CD4-positive, CD25-positive, alpha-beta regulatory T cell (primary cell): ENCODE results near the gene FKRP. TPM values are rescaled to one million over a fixed set of nuclear protein-coding genes. Genes with fewer than 3 reads are reported as not detected.

Source experiments
- ATAC-seq, 2 donors: fragments of 150-1000 bp; cut with Tn5 transposase; one replicate each; pipeline ENCODE4 v1.10.0; 2021; ENCODE audit warnings: low read depth in 2 of 2, moderate number of reproducible peaks in 2 of 2, moderate library complexity in 1 of 2
- DNase-seq, 3 donors: peaks; one replicate each; pipeline versions ENCODE4 v3.0.0 to v3.0.0-alpha.2; 2012 to 2022; ENCODE audit warnings: mixed read lengths in 1 of 3
- H3K27ac ChIP-seq: one replicate; pipeline ENCODE4 v1.7.0; 2013; ENCODE audit warnings: mild to moderate bottlenecking, low read length; ENCODE audit not compliant: insufficient read depth, poor library complexity, severe bottlenecking
- H3K27me3 ChIP-seq: one replicate; pipeline ENCODE4 v1.7.0; 2013; ENCODE audit warnings: low read length; ENCODE audit not compliant: control insufficient read depth, insufficient read depth
- H3K36me3 ChIP-seq: one replicate; pipeline ENCODE4 v1.7.0; 2013; ENCODE audit warnings: mild to moderate bottlenecking, low read length, moderate library complexity; ENCODE audit not compliant: control insufficient read depth, insufficient read depth
- H3K4me1 ChIP-seq: 2 replicates; pipeline ENCODE4 v1.7.0; 2013; ENCODE audit warnings: mild to moderate bottlenecking, low read length; ENCODE audit not compliant: insufficient read depth, control insufficient read depth, poor library complexity, severe bottlenecking
- H3K4me3 ChIP-seq: one replicate; pipeline ENCODE4 v1.7.0; 2013; ENCODE audit warnings: low read depth, mild to moderate bottlenecking, low read length, moderate library complexity
- H3K9me3 ChIP-seq, 2 experiments: 1 replicate in 1 of 2; 2 replicates in 1 of 2; pipeline ENCODE4 v1.7.0; 2013; ENCODE audit warnings: low read length in 2 of 2, mild to moderate bottlenecking in 1 of 2, moderate library complexity in 1 of 2; ENCODE audit not compliant: control insufficient read depth in 2 of 2
- H3K27ac Mint-ChIP-seq, 3 donors: one replicate each; pipeline ENCODE4 v1.8.0; 2020 to 2022; ENCODE audit warnings: mild to moderate bottlenecking in 3 of 3, mixed read lengths in 3 of 3, moderate library complexity in 2 of 3
- H3K27me3 Mint-ChIP-seq: one replicate; pipeline ENCODE4 v1.8.0; 2022; ENCODE audit warnings: mild to moderate bottlenecking, mixed read lengths
- H3K36me3 Mint-ChIP-seq: one replicate; pipeline ENCODE4 v1.8.0; 2020; ENCODE audit warnings: mixed read lengths
- H3K4me1 Mint-ChIP-seq, 4 donors: one replicate each; pipeline ENCODE4 v1.8.0; 2020 to 2022; ENCODE audit warnings: mixed read lengths in 4 of 4, mild to moderate bottlenecking in 1 of 4
- H3K4me3 Mint-ChIP-seq, 4 donors: one replicate each; pipeline ENCODE4 v1.8.0; 2020 to 2022; ENCODE audit warnings: mild to moderate bottlenecking in 4 of 4, mixed read lengths in 4 of 4, moderate library complexity in 3 of 4
- H3K9me3 Mint-ChIP-seq, 7 donors: one replicate each; pipeline ENCODE4 v1.8.0; 2020 to 2022; ENCODE audit warnings: mixed read lengths in 7 of 7, mild to moderate bottlenecking in 3 of 7, moderate library complexity in 2 of 7
- polyA plus RNA-seq, 4 donors: library from polyadenylated mRNA; unstranded; fragments of 300-500 nt; fragmentation: Illumina TruSeq; gene quantifications; one replicate each; pipeline ENCODE4 v1.2.3, GENCODE V29; 2021
- total RNA-seq: library from RNA; stranded (reverse); gene quantifications from one replicate; pipeline ENCODE4 v1.2.3, GENCODE V29; 2022

The FKRP gene
- total and polyA plus RNA-seq, 5 donors from 2014 or later, result 2.7 to 18.7 (median 4.0) TPM

- peak overlapping the region; percentile 78 to 92 (median 83) for H3K27ac Mint-ChIP-seq
- H3K4me1 Mint-ChIP-seq, result peaks cover 8 to 55% (median 31%) of the 10 kb centered on the region in 4 donors
- H3K27me3 Mint-ChIP-seq, result no peaks in the 10 kb centered on the region
- no peaks in the 10 kb centered on the region for H3K9me3 Mint-ChIP-seq
- Histone ChIP-seq H3K36me3 (peaks cover 27% of the 10 kb centered on the region), H3K4me3 (peak overlapping the region; percentile 85), H3K27me3 (no peaks in the 10 kb centered on the region), H3K27ac (peak overlapping the region; percentile 86), H3K9me3 (no peaks in the 10 kb centered on the region), H3K4me1 (peaks cover 47% of the 10 kb centered on the region)
- H3K4me3 Mint-ChIP-seq, result peak overlapping the region; percentile 93 to 100 (median 96)
- ATAC-seq, result no peak
- no peak for DNase-seq
- peaks cover 12% of the 10 kb centered on the region for H3K36me3 Mint-ChIP-seq
Measured at GRCh38 chr19:46783670-46784069, 37.8 kb downstream of the FKRP start.

- H3K4me1 Mint-ChIP-seq, result peaks cover 16 to 63% (median 37%) of the 10 kb centered on the region in 4 donors
- Histone ChIP-seq H3K9me3 (no peaks in the 10 kb centered on the region), H3K4me3 (peak overlapping the region; percentile 85), H3K4me1 (peaks cover 55% of the 10 kb centered on the region), H3K27me3 (no peaks in the 10 kb centered on the region), H3K36me3 (peaks cover 22% of the 10 kb centered on the region), H3K27ac (peak overlapping the region; percentile 86)
- peak in 2 of 3 donors; percentile 7 to 80 for DNase-seq
- no peaks in the 10 kb centered on the region for H3K27me3 Mint-ChIP-seq
- peak overlapping the region; percentile 93 to 100 (median 96) for H3K4me3 Mint-ChIP-seq
- peak overlapping the region; percentile 78 to 92 (median 83) for H3K27ac Mint-ChIP-seq
- ATAC-seq, result no peak
- no peaks in the 10 kb centered on the region for H3K9me3 Mint-ChIP-seq
- peaks cover 12% of the 10 kb centered on the region for H3K36me3 Mint-ChIP-seq
Measured at GRCh38 chr19:46784262-46785053, 38.6 kb downstream of the FKRP start.

GRCh38 chr19:46785054-46785979, 39.5 kb downstream of the FKRP start:
- ATAC-seq (no peak), DNase-seq (no peak)
- no peaks in the 10 kb centered on the region for H3K27me3 ChIP-seq
- peaks cover 20% of the 10 kb centered on the region for H3K36me3 ChIP-seq
- no peaks in the 10 kb centered on the region for H3K9me3 Mint-ChIP-seq
- H3K4me1 ChIP-seq, result peaks cover 56% of the 10 kb centered on the region
- peak overlapping the region; percentile 86 for H3K27ac ChIP-seq
- H3K4me3 ChIP-seq, result peak overlapping the region; percentile 85
- H3K27ac Mint-ChIP-seq, result peak overlapping the region; percentile 85 to 92 (median 91)
- H3K9me3 ChIP-seq, result no peaks in the 10 kb centered on the region
- H3K4me3 Mint-ChIP-seq, result peak overlapping the region; percentile 93 to 100 (median 96)
- peaks cover 12% of the 10 kb centered on the region for H3K36me3 Mint-ChIP-seq
- peaks cover 16 to 67% (median 41%) of the 10 kb centered on the region in 4 donors for H3K4me1 Mint-ChIP-seq
- H3K27me3 Mint-ChIP-seq, result no peaks in the 10 kb centered on the region

- Mint-ChIP-seq H3K27ac (peak overlapping the region; percentile 85 to 92 (median 91)), H3K36me3 (peaks cover 12% of the 10 kb centered on the region), H3K9me3 (no peaks in the 10 kb centered on the region), H3K27me3 (no peaks in the 10 kb centered on the region), H3K4me3 (peak overlapping the region; percentile 93 to 100 (median 96)), H3K4me1 (peaks cover 16 to 68% (median 41%) of the 10 kb centered on the region in 4 donors)
- H3K27me3 ChIP-seq, result no peaks in the 10 kb centered on the region
- ATAC-seq, result no peak
- no peak for DNase-seq
- peak overlapping the region; percentile 86 for H3K27ac ChIP-seq
- H3K36me3 ChIP-seq, result peaks cover 17% of the 10 kb centered on the region
- peak overlapping the region; percentile 85 for H3K4me3 ChIP-seq
- no peaks in the 10 kb centered on the region for H3K9me3 ChIP-seq
- H3K4me1 ChIP-seq, result peaks cover 56% of the 10 kb centered on the region
Measured at GRCh38 chr19:46785980-46786235, 40.1 kb downstream of the FKRP start.

- Histone ChIP-seq H3K4me3 (peak overlapping the region; percentile 85), H3K4me1 (peaks cover 56% of the 10 kb centered on the region), H3K9me3 (no peaks in the 10 kb centered on the region), H3K27ac (peak overlapping the region; percentile 86), H3K27me3 (no peaks in the 10 kb centered on the region), H3K36me3 (peaks cover 13% of the 10 kb centered on the region)
- Mint-ChIP-seq H3K27ac (peak overlapping the region; percentile 85 to 92 (median 91)), H3K36me3 (peaks cover 12% of the 10 kb centered on the region), H3K9me3 (no peaks in the 10 kb centered on the region), H3K4me3 (peak overlapping the region; percentile 93 to 100 (median 96)), H3K27me3 (no peaks in the 10 kb centered on the region), H3K4me1 (peaks cover 16 to 73% (median 43%) of the 10 kb centered on the region in 4 donors)
- ATAC-seq, result peak; percentile 65 to 66
- peak; percentile 72 to 88 (median 74) for DNase-seq
Measured at GRCh38 chr19:46786236-46787039, 40.6 kb downstream of the FKRP start.

DNA sequence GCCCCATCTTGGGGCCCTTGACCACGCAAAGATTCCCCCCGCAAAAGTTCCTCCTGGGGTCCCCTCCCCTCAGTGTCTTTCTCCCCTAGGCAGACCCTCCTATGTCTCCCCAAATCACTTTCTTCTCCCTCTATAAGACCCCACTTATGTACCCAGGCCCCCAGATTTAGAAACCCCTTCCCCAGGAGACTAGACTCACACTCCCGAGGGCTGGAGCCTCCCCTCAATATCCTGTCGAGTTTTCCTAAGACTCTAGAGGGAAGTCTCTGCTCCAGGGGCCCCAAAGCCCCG, 41.1 kb downstream of the FKRP start:
- peaks cover 8% of the 10 kb centered on the region for H3K36me3 ChIP-seq
- peak overlapping the region; percentile 85 for H3K4me3 ChIP-seq
- ATAC-seq, result no peak
- H3K9me3 Mint-ChIP-seq, result no peaks in the 10 kb centered on the region
- no peaks in the 10 kb centered on the region for H3K27me3 Mint-ChIP-seq
- H3K4me1 Mint-ChIP-seq, result peaks cover 19 to 79% (median 47%) of the 10 kb centered on the region in 4 donors
- peaks cover 6% of the 10 kb centered on the region for H3K36me3 Mint-ChIP-seq
- H3K9me3 ChIP-seq, result no peaks in the 10 kb centered on the region
- peaks cover 59% of the 10 kb centered on the region for H3K4me1 ChIP-seq
- peak overlapping the region; percentile 93 to 100 (median 96) for H3K4me3 Mint-ChIP-seq
- H3K27ac Mint-ChIP-seq, result peak overlapping the region; percentile 56 to 92 (median 91)
- DNase-seq, result no peak
- H3K27ac ChIP-seq, result peak overlapping the region; percentile 86
- H3K27me3 ChIP-seq, result no peaks in the 10 kb centered on the region
